Adrenal gland (tissue), 5 donors: Measurements from ENCODE around the gene SSBP2.

ENCODE experiments used
- POLR2A ChIP-seq, 2 donors: fragments of 450-650 bp; IDR thresholded peaks; one replicate each; pipeline ENCODE4 v1.6.1; 2017; ENCODE audit warnings: antibody characterized with exemption in 2 of 2, mild to moderate bottlenecking in 2 of 2, moderate library complexity in 1 of 2
- TF ChIP-seq, protein P1 (sequence below), 6 experiments: fragments of 450-650 bp in 4 of 6; fragments of 200-600 bp in 2 of 6; sonication (generic) in 1 of 6; IDR thresholded peaks; 1 replicate in 5 of 6; 2 replicates in 1 of 6; pipeline versions ENCODE4 v1.5.1 to v1.8.0; 2016 to 2021; ENCODE audit warnings: antibody characterized with exemption in 6 of 6, mild to moderate bottlenecking in 2 of 6, moderate library complexity in 1 of 6
- donor health status: DM: no; HTN: no; CAD: no.

DNA sequence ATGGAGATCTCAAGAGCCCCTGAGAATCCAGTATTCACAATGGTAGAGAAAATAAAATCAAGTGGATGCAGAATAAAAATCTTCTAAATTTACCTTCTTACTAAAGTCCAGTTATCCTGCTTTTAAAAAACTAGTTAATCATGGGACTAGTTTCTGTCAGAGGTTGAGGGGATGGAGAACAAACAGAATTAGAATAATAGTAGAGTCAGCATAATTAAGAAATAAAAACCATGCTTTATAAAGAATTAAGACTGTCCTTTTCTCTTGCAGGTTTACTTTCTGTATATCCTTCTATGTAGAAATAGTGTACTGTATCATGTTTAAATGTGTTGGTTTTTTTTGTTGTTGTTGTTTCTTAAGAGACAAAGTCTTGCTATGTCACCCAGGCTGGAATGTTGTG lies 380.0 kb downstream of the SSBP2 start:
- TF ChIP-seq, protein P1, sequence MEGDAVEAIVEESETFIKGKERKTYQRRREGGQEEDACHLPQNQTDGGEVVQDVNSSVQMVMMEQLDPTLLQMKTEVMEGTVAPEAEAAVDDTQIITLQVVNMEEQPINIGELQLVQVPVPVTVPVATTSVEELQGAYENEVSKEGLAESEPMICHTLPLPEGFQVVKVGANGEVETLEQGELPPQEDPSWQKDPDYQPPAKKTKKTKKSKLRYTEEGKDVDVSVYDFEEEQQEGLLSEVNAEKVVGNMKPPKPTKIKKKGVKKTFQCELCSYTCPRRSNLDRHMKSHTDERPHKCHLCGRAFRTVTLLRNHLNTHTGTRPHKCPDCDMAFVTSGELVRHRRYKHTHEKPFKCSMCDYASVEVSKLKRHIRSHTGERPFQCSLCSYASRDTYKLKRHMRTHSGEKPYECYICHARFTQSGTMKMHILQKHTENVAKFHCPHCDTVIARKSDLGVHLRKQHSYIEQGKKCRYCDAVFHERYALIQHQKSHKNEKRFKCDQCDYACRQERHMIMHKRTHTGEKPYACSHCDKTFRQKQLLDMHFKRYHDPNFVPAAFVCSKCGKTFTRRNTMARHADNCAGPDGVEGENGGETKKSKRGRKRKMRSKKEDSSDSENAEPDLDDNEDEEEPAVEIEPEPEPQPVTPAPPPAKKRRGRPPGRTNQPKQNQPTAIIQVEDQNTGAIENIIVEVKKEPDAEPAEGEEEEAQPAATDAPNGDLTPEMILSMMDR (IDR thresholded peaks at IDR 0.05), result no peak
- TF ChIP-seq POLR2A (IDR thresholded peaks at IDR 0.05), result no peak
